Ovary (tissue), 9 donors: ENCODE data around the gene AFAP1L2. TPM values are rescaled to one million over a fixed set of nuclear protein-coding genes. Genes with fewer than 3 reads are reported as not detected.

Experiments used
- DNase-seq, 5 donors: peaks; one replicate each; pipeline ENCODE4 v3.0.0-alpha.2; 2019 to 2020
- H3K27ac ChIP-seq, 2 donors: fragments of 200-600 bp; one replicate each; pipeline versions ENCODE4 v1.5.1 to v1.8.0; 2019 to 2022
- H3K27me3 ChIP-seq: fragments of 200-600 bp; one replicate; pipeline ENCODE4 v1.8.0; 2022
- H3K36me3 ChIP-seq: fragments of 200-600 bp; sonication (generic); one replicate; pipeline ENCODE4 v1.5.1; 2019
- H3K4me1 ChIP-seq: one replicate; pipeline ENCODE4 v1.8.1; 2013; ENCODE audit warnings: mild to moderate bottlenecking, moderate library complexity; ENCODE audit not compliant: insufficient read depth
- H3K4me3 ChIP-seq: fragments of 200-600 bp; sonication (generic); one replicate; pipeline ENCODE4 v1.5.1; 2017
- H3K9me3 ChIP-seq, 2 donors: fragments of 200-600 bp in 1 of 2; sonication (generic) in 1 of 2; one replicate each; pipeline versions ENCODE4 v1.5.1 to v1.8.1; 2013 to 2019; ENCODE audit warnings: mild to moderate bottlenecking in 1 of 2, moderate library complexity in 1 of 2
- EP300 ChIP-seq: sonication (generic); formaldehyde crosslinking; IDR thresholded peaks from one replicate; pipeline ENCODE4 v1.6.1; 2017; ENCODE audit warnings: antibody characterized with exemption
- POLR2A ChIP-seq: fragments of 450-650 bp; IDR thresholded peaks from one replicate; pipeline ENCODE4 v1.6.1; 2017; ENCODE audit warnings: antibody characterized with exemption, mild to moderate bottlenecking, moderate library complexity
- WGBS, 3 donors: extraction: QIAGEN DNeasy Blood & Tissue Kit in 1 of 3; methylation state at CpG; one replicate each; pipeline versions ENCODE4 v1.1.5 to v1.1.7; 2013 to 2017; 5-methylcytosine and 5-hydroxymethylcytosine counted together
- intact Hi-C, 4 donors: fragments of 100-400 bp; cut with DNase I; formaldehyde crosslinking; loops; one replicate each; pipeline versions ENCODE4 v1.11.0 to v1.15.1; 2022 to 2023
- polyA plus RNA-seq, 2 donors: library from polyadenylated mRNA; stranded (reverse); fragments of 200-250 nt in 1 of 2; fragments of 350-450 nt in 1 of 2; fragmentation: Illumina TruSeq in 1 of 2; extraction: RNeasy Lipid Tissue Mini Kit (QIAGEN cat#74804) in 1 of 2; gene quantifications; one replicate each; pipeline ENCODE4 v1.2.3, GENCODE V29; 2013 to 2014
- total RNA-seq, 7 donors: library from RNA; depleted of rRNA in 2 of 7; stranded (reverse); fragments of >200 nt in 2 of 7; fragmentation: NEBNext Ultra II Directional in 3 of 7; extraction: Animal tissue kit (Norgen Biotek cat#: 25700) in 3 of 7; gene quantifications; one replicate each; pipeline versions ENCODE4 v1.1.0 to v1.2.4, GENCODE V29; 2016 to 2023
- TF ChIP-seq, protein P1 (sequence below), 3 donors: fragments of 450-650 bp in 2 of 3; fragments of 200-600 bp in 1 of 3; IDR thresholded peaks; one replicate each; pipeline versions ENCODE4 v1.5.1 to v1.8.0; 2016 to 2022; ENCODE audit warnings: antibody characterized with exemption in 3 of 3, mild to moderate bottlenecking in 1 of 3
- donor health status: DM: no; HTN: no; CAD: no; lungs with moderate emphysema.
- donor health status: DM: no; HTN: no; CAD: no.
- donor health status: Bipolar disorder and iron deficiency.
- donor health status: DM: yes; HTN: yes; CAD: no.
- donor health status: DM: no; HTN: no; CAD: no.
- donor health status: DM: yes; HTN: yes; CAD: no.

The AFAP1L2 gene
- total and polyA plus RNA-seq, 9 donors = 9.8 to 53.7 (median 23.3) TPM

DNA sequence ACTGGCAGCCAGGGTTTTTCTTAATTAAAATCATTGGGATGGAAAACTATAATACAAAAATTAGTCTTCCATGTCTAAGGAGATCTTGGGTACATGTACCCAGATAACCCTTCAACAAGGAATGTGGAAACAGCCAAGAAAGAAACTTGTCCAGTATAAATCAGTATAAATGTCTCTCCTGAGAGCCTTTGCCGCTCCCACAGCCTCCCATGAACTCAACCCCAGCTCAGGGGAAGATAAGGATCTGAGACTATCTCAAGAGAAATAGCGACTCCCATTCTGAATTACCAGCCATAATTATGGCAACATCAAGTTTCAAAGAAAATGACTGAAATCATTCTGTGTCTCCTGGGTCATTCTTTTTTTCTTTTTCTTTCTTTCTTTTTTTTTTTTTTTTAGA, 32.6 kb upstream of the AFAP1L2 start:
- no peaks in the 10 kb centered on the region for H3K9me3 ChIP-seq
- no peak for DNase-seq
- 84 to 87% (median 85%) methylated on average over 2 of the region's 2 CpGs for WGBS, 3 donors
- no peak overlapping the region for H3K4me3 ChIP-seq
- TF ChIP-seq POLR2A (no peak), EP300 (no peak)
- TF ChIP-seq, protein P1, sequence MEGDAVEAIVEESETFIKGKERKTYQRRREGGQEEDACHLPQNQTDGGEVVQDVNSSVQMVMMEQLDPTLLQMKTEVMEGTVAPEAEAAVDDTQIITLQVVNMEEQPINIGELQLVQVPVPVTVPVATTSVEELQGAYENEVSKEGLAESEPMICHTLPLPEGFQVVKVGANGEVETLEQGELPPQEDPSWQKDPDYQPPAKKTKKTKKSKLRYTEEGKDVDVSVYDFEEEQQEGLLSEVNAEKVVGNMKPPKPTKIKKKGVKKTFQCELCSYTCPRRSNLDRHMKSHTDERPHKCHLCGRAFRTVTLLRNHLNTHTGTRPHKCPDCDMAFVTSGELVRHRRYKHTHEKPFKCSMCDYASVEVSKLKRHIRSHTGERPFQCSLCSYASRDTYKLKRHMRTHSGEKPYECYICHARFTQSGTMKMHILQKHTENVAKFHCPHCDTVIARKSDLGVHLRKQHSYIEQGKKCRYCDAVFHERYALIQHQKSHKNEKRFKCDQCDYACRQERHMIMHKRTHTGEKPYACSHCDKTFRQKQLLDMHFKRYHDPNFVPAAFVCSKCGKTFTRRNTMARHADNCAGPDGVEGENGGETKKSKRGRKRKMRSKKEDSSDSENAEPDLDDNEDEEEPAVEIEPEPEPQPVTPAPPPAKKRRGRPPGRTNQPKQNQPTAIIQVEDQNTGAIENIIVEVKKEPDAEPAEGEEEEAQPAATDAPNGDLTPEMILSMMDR (IDR thresholded peaks at IDR 0.05) = no peak
- H3K4me1 ChIP-seq = no peaks in the 10 kb centered on the region
- H3K27me3 ChIP-seq = no peaks in the 10 kb centered on the region
- no peak overlapping the region for H3K27ac ChIP-seq
- H3K36me3 ChIP-seq = no peaks in the 10 kb centered on the region
- intact Hi-C loops = loop anchor here in 1 of 4 donors (10.0 kb wide), 1 partner anchor 132 kb away; no protein-coding TSS in a partner anchor

DNA sequence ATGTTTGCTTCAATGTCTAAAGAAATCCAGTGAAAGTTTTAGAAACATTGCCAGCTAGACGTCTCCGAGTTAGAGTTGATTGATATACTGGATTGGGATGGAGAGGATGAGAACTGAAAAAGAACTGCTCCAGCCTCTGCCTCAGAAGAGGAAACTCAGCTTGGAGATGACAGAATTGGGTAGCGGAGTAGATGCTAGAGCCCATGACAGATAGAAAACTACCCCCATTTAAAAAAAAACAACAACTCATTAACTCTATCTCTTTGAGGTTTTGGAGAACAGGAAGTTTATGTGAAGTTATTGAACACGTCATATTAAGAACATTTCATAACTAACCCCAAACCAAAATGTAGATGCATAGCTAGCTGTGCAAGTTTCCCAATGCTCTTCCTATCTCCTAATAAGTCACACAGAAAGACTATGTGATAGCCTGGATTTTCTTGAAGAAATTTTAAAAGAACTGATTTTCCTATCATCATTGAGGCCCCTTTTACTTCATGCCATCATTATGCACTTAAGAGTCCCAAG, 28.3 kb upstream of the AFAP1L2 start:
- TF ChIP-seq, protein P1 (IDR thresholded peaks at IDR 0.05) = no peak
- TF ChIP-seq POLR2A = no peak
- TF ChIP-seq EP300 = no peak
- no peak for DNase-seq
- Histone ChIP-seq H3K27ac (no peak overlapping the region), H3K4me1 (no peaks in the 10 kb centered on the region), H3K36me3 (no peaks in the 10 kb centered on the region), H3K27me3 (no peaks in the 10 kb centered on the region), H3K9me3 (no peaks in the 10 kb centered on the region), H3K4me3 (no peak overlapping the region)
- 75 to 83% (median 77%) methylated on average over 4 of the region's 4 CpGs for WGBS, 3 donors
- intact Hi-C loops = loop anchor here in 1 of 4 donors (10.0 kb wide), 1 partner anchor 128 kb away; no protein-coding TSS in a partner anchor

DNA sequence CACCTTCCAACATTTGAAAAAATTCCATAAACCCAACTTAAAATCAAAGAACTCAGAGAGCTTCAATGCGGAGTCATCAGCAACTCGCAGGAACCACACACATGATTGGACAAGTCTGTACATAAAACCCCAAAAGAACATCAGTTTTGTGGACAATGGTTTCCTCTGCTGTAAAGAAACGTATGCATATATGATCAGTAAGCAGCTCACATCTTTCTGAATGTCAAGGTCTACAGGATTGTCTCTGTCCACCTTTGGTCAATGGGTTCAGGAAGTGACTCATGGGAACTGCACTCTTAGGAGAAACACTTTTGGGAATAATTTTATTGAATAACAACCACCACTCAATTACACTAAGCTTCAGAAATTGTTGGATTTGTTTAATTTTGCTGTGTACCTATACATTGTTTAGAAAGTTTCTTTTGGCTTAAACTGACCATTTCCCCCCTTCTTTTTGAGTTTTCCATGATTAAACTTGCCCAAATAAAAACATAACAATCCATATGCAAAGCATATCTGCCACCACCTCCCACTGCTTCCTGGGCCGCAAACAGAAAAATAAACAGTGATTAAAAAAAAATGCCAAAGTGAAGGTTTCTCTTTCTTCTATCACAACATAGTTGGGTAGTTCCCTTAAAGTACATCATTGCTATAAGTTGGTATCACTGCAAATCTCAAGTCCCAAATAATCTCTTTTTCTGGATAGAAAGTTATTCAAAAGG, 27.3 kb upstream of the AFAP1L2 start:
- Histone ChIP-seq H3K36me3 (no peaks in the 10 kb centered on the region), H3K27ac (no peak overlapping the region), H3K4me1 (peaks cover 1% of the 10 kb centered on the region), H3K9me3 (no peaks in the 10 kb centered on the region), H3K27me3 (no peaks in the 10 kb centered on the region), H3K4me3 (no peak overlapping the region)
- TF ChIP-seq POLR2A = no peak
- no peak for TF ChIP-seq EP300
- TF ChIP-seq, protein P1 (IDR thresholded peaks at IDR 0.05) = no peak
- no peak for DNase-seq
- intact Hi-C loops = loop anchor here in 1 of 4 donors (10.0 kb wide), 1 partner anchor 127 kb away; no protein-coding TSS in a partner anchor
- 72 to 87% (median 86%) methylated on average over 4 of the region's 4 CpGs for WGBS, 3 donors

DNA sequence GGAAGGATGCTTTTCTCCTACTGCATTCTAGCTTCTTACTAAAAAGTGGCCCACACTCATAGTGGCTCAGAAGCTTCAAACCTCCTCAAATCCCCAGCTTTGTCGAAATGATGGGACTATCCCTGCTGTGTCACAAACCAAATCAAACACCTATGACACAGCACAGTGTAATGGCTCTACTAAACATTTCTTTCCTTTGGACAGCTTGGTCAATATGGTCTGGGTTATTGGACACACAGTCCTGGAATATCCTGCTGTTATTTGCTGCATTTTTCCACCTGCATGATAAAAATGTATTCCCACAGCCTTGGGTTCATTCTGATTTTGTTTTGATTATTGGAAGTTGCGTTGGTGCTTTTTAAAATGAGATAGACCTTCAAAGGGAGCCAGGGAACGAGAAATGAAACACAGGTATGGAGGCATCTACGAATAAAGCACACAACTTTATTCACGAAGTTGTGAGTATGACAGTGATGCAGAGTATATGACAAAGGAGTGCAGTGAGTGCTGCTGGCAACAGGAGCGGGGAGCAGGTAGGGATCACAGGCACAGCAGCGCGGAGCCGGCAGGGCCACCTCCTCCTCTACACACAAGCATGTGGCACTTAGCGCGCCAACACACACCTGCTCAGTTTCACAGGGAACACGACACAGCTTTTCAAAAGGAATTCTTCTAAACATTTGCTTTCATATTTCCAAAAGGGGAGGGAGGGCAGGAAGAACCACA, 26.5 kb upstream of the AFAP1L2 start:
- Histone ChIP-seq H3K27ac (no peak overlapping the region), H3K36me3 (no peaks in the 10 kb centered on the region), H3K4me3 (no peak overlapping the region), H3K4me1 (peaks cover 1% of the 10 kb centered on the region), H3K9me3 (no peaks in the 10 kb centered on the region), H3K27me3 (no peaks in the 10 kb centered on the region)
- intact Hi-C loops = loop anchor here in 1 of 4 donors (10.0 kb wide), 1 partner anchor 126 kb away; no protein-coding TSS in a partner anchor
- TF ChIP-seq EP300 = no peak
- TF ChIP-seq, protein P1 (IDR thresholded peaks at IDR 0.05) = no peak
- TF ChIP-seq POLR2A = no peak
- no peak for DNase-seq
- 90 to 92% (median 90%) methylated on average over 12 of the region's 12 CpGs for WGBS, 3 donors
